Thyroid gland (tissue), 4 donors: ENCODE results near the gene CHML. TPM values are rescaled to one million over a fixed set of nuclear protein-coding genes. Genes with fewer than 3 reads are reported as not detected.

Experiments
- DNase-seq, 2 donors: peaks; one replicate each; pipeline ENCODE4 v3.0.0-alpha.2; 2019
- H3K27ac ChIP-seq, 3 donors: fragments of 200-600 bp; sonication (generic); 1 replicate in 2 of 3; 2 replicates in 1 of 3; pipeline ENCODE4 v1.5.1; 2016 to 2019; ENCODE audit warnings: mild to moderate bottlenecking in 1 of 3, moderate library complexity in 1 of 3
- H3K27me3 ChIP-seq: fragments of 200-600 bp; sonication (generic); one replicate; pipeline ENCODE4 v1.5.1; 2019
- H3K36me3 ChIP-seq, 2 donors: fragments of 200-600 bp; sonication (generic); one replicate each; pipeline ENCODE4 v1.5.1; 2016 to 2019
- H3K4me1 ChIP-seq, 2 donors: fragments of 200-600 bp; sonication (generic); one replicate each; pipeline ENCODE4 v1.5.1; 2017 to 2019
- H3K4me3 ChIP-seq, 3 donors: fragments of 200-600 bp; sonication (generic); replicated peaks in 1 of 3; 1 replicate in 2 of 3; 2 replicates in 1 of 3; pipeline ENCODE4 v1.5.1; 2016; ENCODE audit warnings: mild to moderate bottlenecking in 1 of 3
- H3K9me3 ChIP-seq: fragments of 200-600 bp; sonication (generic); one replicate; pipeline ENCODE4 v1.5.1; 2017
- CTCF ChIP-seq, 6 experiments: fragments of 200-600 bp in 3 of 6; fragments of 450-650 bp in 3 of 6; sonication (generic) in 3 of 6; IDR thresholded peaks; one replicate each; pipeline ENCODE4 v1.5.1; 2016 to 2019; ENCODE audit warnings: antibody characterized with exemption in 6 of 6, mild to moderate bottlenecking in 2 of 6, inconsistent platforms in 1 of 6, moderate library complexity in 1 of 6
- POLR2A ChIP-seq, 2 donors: fragments of 450-650 bp; IDR thresholded peaks; one replicate each; pipeline ENCODE4 v1.6.1; 2017; ENCODE audit warnings: antibody characterized with exemption in 2 of 2, mild to moderate bottlenecking in 2 of 2, moderate library complexity in 1 of 2
- WGBS, 2 donors: methylation state at CpG; one replicate each; pipeline ENCODE4 v1.1.5; 2017; 5-methylcytosine and 5-hydroxymethylcytosine counted together
- intact Hi-C: fragments of 100-400 bp; cut with DNase I; formaldehyde crosslinking; loops from one replicate; pipeline ENCODE4 v1.15.1; 2023
- total RNA-seq, 4 donors: library from RNA; depleted of rRNA; stranded (reverse); fragments of >200 nt; gene quantifications; one replicate each; pipeline ENCODE4 v1.2.3, GENCODE V29; 2016

Gene CHML
- total RNA-seq, 4 donors from 2014 or later = 7.9 to 13.9 (median 11.3) TPM

GRCh38 chr1:241679961-241680360 is 39.8 kb upstream of the CHML start:
- 80 to 82% methylated on average over 3 of the region's 3 CpGs for WGBS, 2 donors

GRCh38 chr1:241679404-241679803 is 39.2 kb upstream of the CHML start:
- H3K4me1 ChIP-seq = no peaks in the 10 kb centered on the region
- H3K4me3 ChIP-seq = no peak overlapping the region
- no peaks in the 10 kb centered on the region for H3K27me3 ChIP-seq
- DNase-seq = no peak
- 81 to 83% methylated on average over 4 of the region's 4 CpGs for WGBS, 2 donors
- H3K36me3 ChIP-seq = no peaks in the 10 kb centered on the region
- intact Hi-C loops = no loop called here
- TF ChIP-seq POLR2A (IDR thresholded peaks at IDR 0.05) (no peak), CTCF (IDR thresholded peaks at IDR 0.05) (no peak)
- no peaks in the 10 kb centered on the region for H3K9me3 ChIP-seq
- H3K27ac ChIP-seq = no peak overlapping the region

More at GRCh38 chr1:241679961-241680360, 39.8 kb upstream of the CHML start:
- no peaks in the 10 kb centered on the region for H3K27me3 ChIP-seq
- no peaks in the 10 kb centered on the region for H3K4me1 ChIP-seq
- intact Hi-C loops = no loop called here
- H3K27ac ChIP-seq = no peak overlapping the region
- no peak overlapping the region for H3K4me3 ChIP-seq
- no peaks in the 10 kb centered on the region for H3K36me3 ChIP-seq
- no peaks in the 10 kb centered on the region for H3K9me3 ChIP-seq
- TF ChIP-seq CTCF (IDR thresholded peaks at IDR 0.05) (no peak), POLR2A (IDR thresholded peaks at IDR 0.05) (no peak)
- DNase-seq = no peak

GRCh38 chr1:241678536-241678935 is 38.4 kb upstream of the CHML start:
- intact Hi-C loops = no loop called here
- no peak for TF ChIP-seq CTCF (IDR thresholded peaks at IDR 0.05)
- no peak for TF ChIP-seq POLR2A (IDR thresholded peaks at IDR 0.05)
- no peaks in the 10 kb centered on the region for H3K27me3 ChIP-seq
- DNase-seq = no peak
- no peaks in the 10 kb centered on the region for H3K9me3 ChIP-seq
- no peaks in the 10 kb centered on the region for H3K36me3 ChIP-seq
- WGBS, 2 donors = 91 to 97% methylated on average over 2 of the region's 2 CpGs
- H3K4me1 ChIP-seq = no peaks in the 10 kb centered on the region
- no peak overlapping the region for H3K4me3 ChIP-seq
- no peak overlapping the region for H3K27ac ChIP-seq

GRCh38 chr1:241677201-241677600 is 37.0 kb upstream of the CHML start:
- no peaks in the 10 kb centered on the region for H3K4me1 ChIP-seq
- DNase-seq = no peak

GRCh38 chr1:241675983-241676382 is 35.8 kb upstream of the CHML start:
- TF ChIP-seq POLR2A (IDR thresholded peaks at IDR 0.05) (no peak), CTCF (IDR thresholded peaks at IDR 0.05) (no peak)
- Histone ChIP-seq H3K27me3 (no peaks in the 10 kb centered on the region), H3K27ac (no peak overlapping the region), H3K36me3 (no peaks in the 10 kb centered on the region), H3K4me3 (no peak overlapping the region), H3K9me3 (no peaks in the 10 kb centered on the region), H3K4me1 (no peaks in the 10 kb centered on the region)
- intact Hi-C loops = no loop called here
- no peak for DNase-seq
- 58 to 69% methylated on average over 4 of the region's 4 CpGs for WGBS, 2 donors

More at GRCh38 chr1:241677201-241677600, 37.0 kb upstream of the CHML start:
- TF ChIP-seq CTCF (IDR thresholded peaks at IDR 0.05) (no peak), POLR2A (IDR thresholded peaks at IDR 0.05) (no peak)
- Histone ChIP-seq H3K4me3 (no peak overlapping the region), H3K27ac (no peak overlapping the region), H3K27me3 (no peaks in the 10 kb centered on the region), H3K9me3 (no peaks in the 10 kb centered on the region), H3K36me3 (no peaks in the 10 kb centered on the region)
- intact Hi-C loops = no loop called here
- 54% methylated on average over 5 of the region's 5 CpGs for WGBS, 2 donors
